OCI-LY3 (cell line): ENCODE results near the gene TOMM34.

ENCODE experiments used
- CTCF ChIP-seq: fragments of 200-600, 300-600 bp; sonication (generic); IDR thresholded peaks from 2 replicates; pipeline ENCODE4 v1.5.1; 2014; ENCODE audit warnings: antibody characterized with exemption, low read length, low read depth
- EZH2phosphoT487 ChIP-seq: fragments of 200-600 bp; shearing (Covaris generic); IDR thresholded peaks from 2 replicates; pipeline ENCODE4 v1.6.1; 2018; ENCODE audit warnings: antibody characterized with exemption, mixed run types, low read depth

- TF ChIP-seq CTCF (no peak), EZH2phosphoT487 (no peak)
These were observed 50.1 kb downstream of the TOMM34 start, which contains the start of gene PABPC1L for GRCh38 chr20:44909872-44910689.
